Keratinocyte (primary cell): Measurements from ENCODE around the gene KIF1C. TPM values are rescaled to one million over a fixed set of nuclear protein-coding genes. Genes with fewer than 3 reads are reported as not detected.

Experiments used
- DNase-seq: peaks from one replicate; pipeline ENCODE4 v3.0.0-alpha.2; 2011; ENCODE audit warnings: low read depth, missing footprints, low spot score
- FAIRE-seq: peaks from 2 replicates; lab custom pipeline; 2011; peaks lifted over from hg19 to GRCh38; lab: Jason Lieb, UNC
- H2AFZ ChIP-seq: 2 replicates; pipeline ENCODE4 v1.6.0; 2012; ENCODE audit warnings: low read length, control low read depth, inconsistent platforms; ENCODE audit not compliant: control insufficient read depth
- H3K27ac ChIP-seq: 2 replicates; pipeline ENCODE4 v1.5.1; 2011; ENCODE audit warnings: low read length; ENCODE audit not compliant: control insufficient read depth, insufficient read depth
- H3K27me3 ChIP-seq: 3 replicates; pipeline ENCODE4 v1.6.0; 2011; ENCODE audit warnings: low read length; ENCODE audit not compliant: control insufficient read depth, insufficient read depth; ENCODE audit errors: extremely low read depth
- H3K36me3 ChIP-seq, 2 experiments: 2 replicates in 1 of 2; 3 replicates in 1 of 2; pipeline ENCODE4 v1.5.1; 2011; ENCODE audit warnings: low read length in 2 of 2, mild to moderate bottlenecking in 1 of 2; ENCODE audit not compliant: control insufficient read depth in 2 of 2, insufficient read depth in 2 of 2; ENCODE audit errors: extremely low read depth in 1 of 2
- H3K4me1 ChIP-seq: 3 replicates; pipeline ENCODE4 v1.5.1; 2011; ENCODE audit warnings: low read length; ENCODE audit not compliant: control insufficient read depth, insufficient read depth; ENCODE audit errors: extremely low read depth
- H3K4me2 ChIP-seq: 3 replicates; pipeline ENCODE4 v1.6.0; 2011; ENCODE audit warnings: low read depth, low read length; ENCODE audit not compliant: control insufficient read depth, insufficient read depth; ENCODE audit errors: extremely low read depth
- H3K4me3 ChIP-seq, 3 experiments: fragments of 200-600 bp in 1 of 3; sonication (generic) in 1 of 3; 2 replicates in 2 of 3; 3 replicates in 1 of 3; pipeline ENCODE4 v1.5.1; 2011 to 2016; ENCODE audit warnings: low read length in 3 of 3, mild to moderate bottlenecking in 3 of 3, control low read depth in 2 of 3, inconsistent platforms in 1 of 3, low read depth in 1 of 3, mixed read lengths in 1 of 3, mixed run types in 1 of 3, moderate library complexity in 1 of 3; ENCODE audit not compliant: control insufficient read depth in 2 of 3, insufficient read depth in 2 of 3; ENCODE audit errors: extremely low read depth in 1 of 3
- H3K79me2 ChIP-seq: 2 replicates; pipeline ENCODE4 v1.6.0; 2012; ENCODE audit warnings: low read length; ENCODE audit not compliant: control insufficient read depth, insufficient read depth
- H3K9ac ChIP-seq: 3 replicates; pipeline ENCODE4 v1.6.0; 2011; ENCODE audit warnings: low read length; ENCODE audit not compliant: control insufficient read depth, insufficient read depth; ENCODE audit errors: extremely low read depth
- H3K9me1 ChIP-seq: 3 replicates; pipeline ENCODE4 v1.6.0; 2011; ENCODE audit warnings: low read length; ENCODE audit not compliant: control insufficient read depth, insufficient read depth; ENCODE audit errors: extremely low read depth
- H3K9me3 ChIP-seq: 2 replicates; pipeline ENCODE4 v1.5.1; 2012; ENCODE audit warnings: low read depth, low read length; ENCODE audit not compliant: control insufficient read depth
- H4K20me1 ChIP-seq: 3 replicates; pipeline ENCODE4 v1.6.0; 2011; ENCODE audit warnings: low read length; ENCODE audit not compliant: control insufficient read depth, insufficient read depth; ENCODE audit errors: extremely low read depth
- EZH2 ChIP-seq: IDR thresholded peaks from one replicate; pipeline ENCODE4 v1.6.1; 2012; ENCODE audit warnings: inconsistent platforms, mild to moderate bottlenecking, low read length, moderate library complexity
- dilution Hi-C: fragments of 300-500 bp; cut with MboI; formaldehyde crosslinking; loops from one replicate; pipeline ENCODE4 v1.7.0; 2020; ENCODE audit warnings: low sequenced_read_pairs; ENCODE audit not compliant: extremely low pct_ligation_motif_present
- polyA plus RNA-seq, 5 experiments: library from polyadenylated mRNA; depleted of rRNA in 3 of 5; stranded (reverse) in 3 of 5; stranded (forward) in 1 of 5; unstranded in 1 of 5; fragments of >200 nt; gene quantifications; 1 replicate in 1 of 5; 2 replicates in 3 of 5; 3 replicates in 1 of 5; pipeline versions ENCODE4 v1.2.1 to v1.2.3, GENCODE V29; 2011 to 2012; ENCODE audit warnings: missing spikeins in 2 of 5, low read depth in 1 of 5, low replicate concordance in 1 of 5
- TF ChIP-seq, protein P1 (sequence below), 3 experiments: IDR thresholded peaks in 1 of 3; conservative IDR thresholded peaks in 1 of 3; optimal IDR thresholded peaks in 1 of 3; 2 replicates in 2 of 3; 3 replicates in 1 of 3; pipeline versions ENCODE3 to v1.5.1; 2011; ENCODE audit warnings: low read length in 3 of 3, mild to moderate bottlenecking in 3 of 3, moderate library complexity in 2 of 3, control low read depth in 1 of 3, inconsistent platforms in 1 of 3; ENCODE audit not compliant: insufficient read depth in 2 of 3; ENCODE audit errors: extremely low read depth in 1 of 3

The KIF1C gene
- polyA plus RNA-seq, 1 donor (not counting 4 experiments of a cell fraction or from before 2014, with no cell fraction given): 93.7 TPM

DNA sequence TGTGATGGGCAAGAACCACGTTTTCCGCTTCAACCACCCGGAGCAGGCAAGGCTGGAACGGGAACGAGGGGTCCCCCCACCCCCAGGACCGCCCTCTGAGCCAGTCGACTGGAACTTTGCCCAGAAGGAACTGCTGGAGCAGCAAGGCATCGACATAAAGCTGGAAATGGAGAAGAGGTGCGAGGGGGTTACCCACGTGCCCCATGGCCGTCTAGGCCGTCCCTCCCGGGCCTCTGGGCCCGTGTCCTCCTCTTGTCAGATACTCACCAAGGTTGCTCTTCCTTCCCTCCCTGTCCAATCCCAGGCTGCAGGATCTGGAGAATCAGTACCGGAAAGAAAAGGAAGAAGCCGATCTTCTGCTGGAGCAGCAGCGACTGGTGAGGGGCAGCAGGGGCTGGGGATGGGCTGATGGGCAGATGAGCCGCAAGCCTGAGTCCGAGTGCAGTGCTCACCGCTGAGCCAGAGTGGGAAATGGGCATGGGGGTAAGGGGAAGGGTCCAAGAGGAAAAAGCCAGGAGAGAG is 22.8 kb downstream of the KIF1C start:
- Histone ChIP-seq H4K20me1 (no peaks in the 10 kb centered on the region), H3K9me3 (no peaks in the 10 kb centered on the region), H3K9ac (no peak overlapping the region), H3K4me3 (no peak overlapping the region), H2AFZ (no peak overlapping the region), H3K4me2 (no peak overlapping the region), H3K36me3 (peaks cover 33 to 57% of the 10 kb centered on the region in 2 experiments), H3K4me1 (no peaks in the 10 kb centered on the region), H3K9me1 (no peaks in the 10 kb centered on the region), H3K27me3 (no peaks in the 10 kb centered on the region), H3K27ac (no peak overlapping the region), H3K79me2 (no peaks in the 10 kb centered on the region)
- FAIRE-seq (no peak), DNase-seq (no peak)
- no peak for TF ChIP-seq EZH2
- TF ChIP-seq, protein P1, sequence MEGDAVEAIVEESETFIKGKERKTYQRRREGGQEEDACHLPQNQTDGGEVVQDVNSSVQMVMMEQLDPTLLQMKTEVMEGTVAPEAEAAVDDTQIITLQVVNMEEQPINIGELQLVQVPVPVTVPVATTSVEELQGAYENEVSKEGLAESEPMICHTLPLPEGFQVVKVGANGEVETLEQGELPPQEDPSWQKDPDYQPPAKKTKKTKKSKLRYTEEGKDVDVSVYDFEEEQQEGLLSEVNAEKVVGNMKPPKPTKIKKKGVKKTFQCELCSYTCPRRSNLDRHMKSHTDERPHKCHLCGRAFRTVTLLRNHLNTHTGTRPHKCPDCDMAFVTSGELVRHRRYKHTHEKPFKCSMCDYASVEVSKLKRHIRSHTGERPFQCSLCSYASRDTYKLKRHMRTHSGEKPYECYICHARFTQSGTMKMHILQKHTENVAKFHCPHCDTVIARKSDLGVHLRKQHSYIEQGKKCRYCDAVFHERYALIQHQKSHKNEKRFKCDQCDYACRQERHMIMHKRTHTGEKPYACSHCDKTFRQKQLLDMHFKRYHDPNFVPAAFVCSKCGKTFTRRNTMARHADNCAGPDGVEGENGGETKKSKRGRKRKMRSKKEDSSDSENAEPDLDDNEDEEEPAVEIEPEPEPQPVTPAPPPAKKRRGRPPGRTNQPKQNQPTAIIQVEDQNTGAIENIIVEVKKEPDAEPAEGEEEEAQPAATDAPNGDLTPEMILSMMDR (optimal IDR thresholded peaks at IDR 0.05 in 1 of 3, IDR thresholded peaks at IDR 0.05 in 1 of 3, conservative IDR thresholded peaks at IDR 0.05 in 1 of 3; ENCODE audit: extremely low read depth in 1 of 3, insufficient read depth in 2 of 3, low read length in 3 of 3): no peak
- dilution Hi-C loops: no loop called here

DNA sequence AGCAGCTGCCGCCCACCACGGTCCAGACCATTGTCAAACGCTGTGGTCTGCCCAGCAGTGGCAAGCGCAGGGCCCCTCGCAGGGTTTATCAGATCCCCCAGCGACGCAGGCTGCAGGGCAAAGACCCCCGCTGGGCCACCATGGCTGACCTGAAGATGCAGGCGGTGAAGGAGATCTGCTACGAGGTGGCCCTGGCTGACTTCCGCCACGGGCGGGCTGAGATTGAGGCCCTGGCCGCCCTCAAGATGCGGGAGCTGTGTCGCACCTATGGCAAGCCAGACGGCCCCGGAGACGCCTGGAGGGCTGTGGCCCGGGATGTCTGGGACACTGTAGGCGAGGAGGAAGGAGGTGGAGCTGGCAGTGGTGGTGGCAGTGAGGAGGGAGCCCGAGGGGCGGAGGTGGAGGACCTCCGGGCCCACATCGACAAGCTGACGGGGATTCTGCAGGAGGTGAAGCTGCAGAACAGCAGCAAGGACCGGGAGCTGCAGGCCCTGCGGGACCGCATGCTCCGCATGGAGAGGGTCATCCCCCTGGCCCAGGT is 24.5 kb downstream of the KIF1C start:
- DNase-seq (no peak), FAIRE-seq (no peak)
- Histone ChIP-seq H3K4me3 (no peak overlapping the region), H3K27me3 (no peaks in the 10 kb centered on the region), H3K79me2 (no peaks in the 10 kb centered on the region), H3K4me2 (no peak overlapping the region), H4K20me1 (no peaks in the 10 kb centered on the region), H2AFZ (no peak overlapping the region), H3K27ac (no peak overlapping the region), H3K9ac (no peak overlapping the region), H3K4me1 (peaks cover 4% of the 10 kb centered on the region), H3K9me3 (no peaks in the 10 kb centered on the region), H3K36me3 (peaks cover 33 to 50% of the 10 kb centered on the region in 2 experiments), H3K9me1 (no peaks in the 10 kb centered on the region)
- dilution Hi-C loops: no loop called here
- TF ChIP-seq, protein P1 (optimal IDR thresholded peaks at IDR 0.05 in 1 of 3, IDR thresholded peaks at IDR 0.05 in 1 of 3, conservative IDR thresholded peaks at IDR 0.05 in 1 of 3; ENCODE audit: extremely low read depth in 1 of 3, insufficient read depth in 2 of 3, low read length in 3 of 3): no peak
- no peak for TF ChIP-seq EZH2
